Natural killer cell (primary cell): ENCODE measurements around the gene HPD. TPM values are rescaled to one million over a fixed set of nuclear protein-coding genes. Genes with fewer than 3 reads are reported as not detected.

Experiments used
- ATAC-seq, 3 donors: fragments of 150-1000 bp in 2 of 3; fragments of 200-7000 bp in 1 of 3; cut with Tn5 transposase; 1 replicate in 1 of 3; 2 replicates in 2 of 3; pipeline ENCODE4 v1.10.0; 2021; ENCODE audit warnings: mild to moderate bottlenecking in 2 of 3, moderate library complexity in 2 of 3
- DNase-seq, 2 donors: peaks; one replicate each; pipeline versions ENCODE4 v3.0.0 to v3.0.0-alpha.2; 2013 to 2021; ENCODE audit warnings: mixed read lengths in 1 of 2
- H3K27ac ChIP-seq: one replicate; pipeline ENCODE4 v1.5.1; 2013; ENCODE audit warnings: mild to moderate bottlenecking, low read length
- H3K27me3 ChIP-seq: one replicate; pipeline ENCODE4 v1.6.1; 2013; ENCODE audit warnings: low read length; ENCODE audit not compliant: control insufficient read depth, insufficient read depth
- H3K36me3 ChIP-seq: one replicate; pipeline ENCODE4 v1.6.1; 2013; ENCODE audit warnings: low read length; ENCODE audit not compliant: control insufficient read depth, insufficient read depth
- H3K4me1 ChIP-seq: one replicate; pipeline ENCODE4 v1.6.1; 2013; ENCODE audit warnings: low read length; ENCODE audit not compliant: control insufficient read depth, insufficient read depth
- H3K4me3 ChIP-seq: one replicate; pipeline ENCODE4 v1.5.1; 2013; ENCODE audit warnings: low read length
- H3K9me3 ChIP-seq: one replicate; pipeline ENCODE4 v1.6.1; 2013; ENCODE audit warnings: low read length; ENCODE audit not compliant: control insufficient read depth, insufficient read depth
- H3K27ac Mint-ChIP-seq, 2 donors: one replicate each; pipeline ENCODE4 v1.8.0; 2022; ENCODE audit warnings: mild to moderate bottlenecking in 2 of 2, mixed read lengths in 2 of 2, moderate library complexity in 1 of 2
- H3K27me3 Mint-ChIP-seq, 2 donors: one replicate each; pipeline ENCODE4 v1.8.0; 2022; ENCODE audit warnings: low read depth in 2 of 2, mixed read lengths in 2 of 2
- H3K36me3 Mint-ChIP-seq: one replicate; pipeline ENCODE4 v1.8.0; 2022; ENCODE audit warnings: mixed read lengths
- H3K4me1 Mint-ChIP-seq, 2 donors: one replicate each; pipeline ENCODE4 v1.8.0; 2022; ENCODE audit warnings: mixed read lengths in 2 of 2
- H3K4me3 Mint-ChIP-seq: one replicate; pipeline ENCODE4 v1.8.0; 2022; ENCODE audit warnings: mild to moderate bottlenecking, moderate library complexity, mixed read lengths
- H3K9me3 Mint-ChIP-seq, 2 donors: one replicate each; pipeline ENCODE4 v1.8.0; 2022; ENCODE audit warnings: mixed read lengths in 2 of 2
- CTCF ChIP-seq: fragments of 200-600 bp; IDR thresholded peaks from one replicate; pipeline ENCODE4 v1.8.0; 2022; ENCODE audit warnings: antibody characterized with exemption
- WGBS: methylation state at CpG from one replicate; pipeline ENCODE4 v1.1.7; 2013; ENCODE audit warnings: missing lambda C conversion rate; ENCODE audit not compliant: insufficient coverage; 5-methylcytosine and 5-hydroxymethylcytosine counted together
- intact Hi-C: fragments of 100-400 bp; cut with micrococcal nuclease; formaldehyde crosslinking; loops from one replicate; pipeline ENCODE4 v1.14.2; 2022
- total RNA-seq, 4 donors: library from RNA; stranded (reverse); fragments of 120-200 nt in 1 of 4; gene quantifications; one replicate each; pipeline versions ENCODE4 v1.2.3 to v1.2.4, GENCODE V29; 2013 to 2022

Gene HPD
- total RNA-seq, 3 donors from 2014 or later (not counting 1 experiment from before 2014, with no cell fraction given), result not detected

- under 1% methylated on average over 86 of the region's 86 CpGs for WGBS
- DNase-seq, result peak; percentile 77 to 83
- H3K36me3 Mint-ChIP-seq, result no peaks in the 10 kb centered on the region
- Histone ChIP-seq H3K27ac (peak overlapping the region; percentile 97), H3K27me3 (no peaks in the 10 kb centered on the region), H3K4me1 (peaks cover 44% of the 10 kb centered on the region), H3K36me3 (peaks cover 19% of the 10 kb centered on the region), H3K4me3 (peak overlapping the region; percentile 57), H3K9me3 (no peaks in the 10 kb centered on the region)
- no peak for TF ChIP-seq CTCF
- no peaks in the 10 kb centered on the region for H3K27me3 Mint-ChIP-seq
- no peaks in the 10 kb centered on the region for H3K9me3 Mint-ChIP-seq
- H3K27ac Mint-ChIP-seq, result peak overlapping the region; percentile 100
- peak; percentile 35 to 64 (median 45) for ATAC-seq
- intact Hi-C loops, result loop anchor here (5.0 kb wide), 1 partner anchor 701 kb away; the partner anchor contains the start of gene ZCCHC8
- H3K4me1 Mint-ChIP-seq, result peaks cover 43 to 51% of the 10 kb centered on the region in 2 donors
- peak overlapping the region; percentile 100 for H3K4me3 Mint-ChIP-seq
These were observed 57.7 kb downstream of the HPD start for GRCh38 chr12:121800694-121801594.

GRCh38 chr12:121799842-121800693, 58.6 kb downstream of the HPD start:
- Histone ChIP-seq H3K4me1 (peaks cover 40% of the 10 kb centered on the region), H3K27ac (peak overlapping the region; percentile 93), H3K27me3 (no peaks in the 10 kb centered on the region), H3K9me3 (no peaks in the 10 kb centered on the region), H3K36me3 (peaks cover 22% of the 10 kb centered on the region), H3K4me3 (peak overlapping the region; percentile 54)
- intact Hi-C loops, result loop anchor here (5.0 kb wide), 1 partner anchor 702 kb away; the partner anchor contains the start of gene ZCCHC8
- ATAC-seq (peak; percentile 37 to 60 (median 41)), DNase-seq (peak; percentile 74 to 81)
- peaks cover 46 to 51% of the 10 kb centered on the region in 2 donors for H3K4me1 Mint-ChIP-seq
- no peaks in the 10 kb centered on the region for H3K36me3 Mint-ChIP-seq
- H3K27me3 Mint-ChIP-seq, result no peaks in the 10 kb centered on the region
- peak overlapping the region; percentile 85 for H3K4me3 Mint-ChIP-seq
- peak overlapping the region; percentile 100 for H3K27ac Mint-ChIP-seq
- WGBS, result under 1% methylated on average over 84 of the region's 84 CpGs
- peak; percentile 7 for TF ChIP-seq CTCF
- no peaks in the 10 kb centered on the region for H3K9me3 Mint-ChIP-seq

GRCh38 chr12:121799156-121799841, 59.4 kb downstream of the HPD start:
- intact Hi-C loops, result no loop called here
- 26% methylated on average over 22 of the region's 30 CpGs for WGBS
- Histone ChIP-seq H3K9me3 (no peaks in the 10 kb centered on the region), H3K27me3 (no peaks in the 10 kb centered on the region), H3K4me3 (peak overlapping the region; percentile 54), H3K27ac (peak overlapping the region; percentile 93), H3K4me1 (peaks cover 45% of the 10 kb centered on the region), H3K36me3 (peaks cover 22% of the 10 kb centered on the region)
- H3K4me1 Mint-ChIP-seq, result peaks cover 54 to 59% of the 10 kb centered on the region in 2 donors
- H3K27ac Mint-ChIP-seq, result peak overlapping the region; percentile 87
- H3K9me3 Mint-ChIP-seq, result no peaks in the 10 kb centered on the region
- ATAC-seq (peak; percentile 15 to 42 (median 26)), DNase-seq (peak; percentile 46 to 83)
- H3K27me3 Mint-ChIP-seq, result no peaks in the 10 kb centered on the region
- H3K36me3 Mint-ChIP-seq, result no peaks in the 10 kb centered on the region
- peak; percentile 24 for TF ChIP-seq CTCF
- H3K4me3 Mint-ChIP-seq, result peak overlapping the region; percentile 85
